ENCODE measurements around the gene SCART1. TPM values are rescaled to one million over a fixed set of nuclear protein-coding genes. Genes with fewer than 3 reads are reported as not detected.

Gene SCART1
- total and polyA plus RNA-seq, 11 donors = 0.08 to 1.3 (median 0.34) TPM

- ATAC-seq (no peak), DNase-seq (no peak)
- intact Hi-C loops (cut with DNase I) = no loop called here
- TF ChIP-seq CTCF (IDR thresholded peaks at IDR 0.05) (no peak), POLR2A (IDR thresholded peaks at IDR 0.05) (no peak)
- WGBS, 4 donors = 78 to 84% (median 80%) methylated on average over 2 to 5 of the region's 5 CpGs
- Histone ChIP-seq H3K4me3 (no peak overlapping the region), H3K36me3 (no peaks in the 10 kb centered on the region), H3K27ac (no peak overlapping the region), H3K27me3 (no peaks in the 10 kb centered on the region), H3K4me1 (no peaks in the 10 kb centered on the region), H3K9me3 (no peaks in the 10 kb centered on the region)
Observed at GRCh38 chr10:133475425-133475734, 21.6 kb downstream of the SCART1 start.

DNA sequence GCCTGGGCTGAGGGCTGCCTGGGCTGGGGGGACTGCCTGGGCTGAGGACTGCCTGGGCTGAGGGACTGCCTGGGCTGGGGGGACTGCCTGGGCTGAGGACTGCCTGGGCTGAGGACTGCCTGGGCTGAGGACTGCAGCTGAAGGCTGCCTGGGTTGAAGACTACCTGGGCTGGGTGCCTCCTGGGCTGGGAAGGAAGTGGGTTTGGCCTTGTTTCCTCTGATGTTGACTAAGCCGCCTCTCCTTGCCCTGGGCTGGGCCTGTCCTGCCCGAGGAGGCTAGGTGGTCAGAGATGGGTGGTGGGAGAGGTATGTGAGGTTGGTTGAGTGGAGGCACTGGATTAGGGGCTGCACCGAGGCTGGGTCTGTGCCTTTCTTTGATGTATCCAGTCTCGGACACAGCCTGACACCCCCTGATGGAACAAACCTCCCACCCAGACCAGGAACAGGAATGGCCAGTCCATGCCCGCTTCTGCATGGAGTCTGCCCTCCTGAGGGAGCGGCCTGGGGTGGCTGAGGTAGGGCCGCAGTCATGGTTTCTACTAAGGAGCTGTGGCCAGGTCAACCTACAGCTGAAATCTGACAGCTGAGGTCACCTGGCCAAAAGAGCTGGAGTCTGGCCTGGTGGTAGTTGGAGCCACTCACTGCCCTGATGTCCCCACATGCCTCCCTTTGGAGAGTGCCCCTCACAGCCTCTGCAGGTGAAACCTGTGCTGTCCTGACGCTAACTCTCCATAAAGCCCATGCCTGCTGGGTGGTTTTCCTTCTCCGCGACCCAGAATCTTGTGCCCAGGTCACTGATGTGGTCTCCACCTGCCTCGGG lies 22.3 kb downstream of the SCART1 start:
- Histone ChIP-seq H3K4me1 (no peaks in the 10 kb centered on the region), H3K4me3 (no peak overlapping the region), H3K9me3 (no peaks in the 10 kb centered on the region), H3K36me3 (no peaks in the 10 kb centered on the region), H3K27me3 (no peaks in the 10 kb centered on the region), H3K27ac (no peak overlapping the region)
- ATAC-seq (peak in 1 of 4 donors; percentile 39), DNase-seq (no peak)
- intact Hi-C loops (cut with DNase I) = no loop called here
- TF ChIP-seq CTCF (IDR thresholded peaks at IDR 0.05) = no peak
- TF ChIP-seq POLR2A (IDR thresholded peaks at IDR 0.05) = no peak
- WGBS, 4 donors = 76 to 86% (median 80%) methylated on average over 5 to 11 of the region's 11 CpGs

GRCh38 chr10:133476641-133476990 lies 22.9 kb downstream of the SCART1 start:
- TF ChIP-seq POLR2A (IDR thresholded peaks at IDR 0.05) (no peak), CTCF (IDR thresholded peaks at IDR 0.05) (no peak)
- Histone ChIP-seq H3K27me3 (no peaks in the 10 kb centered on the region), H3K9me3 (no peaks in the 10 kb centered on the region), H3K36me3 (no peaks in the 10 kb centered on the region), H3K4me1 (no peaks in the 10 kb centered on the region), H3K27ac (no peak overlapping the region), H3K4me3 (no peak overlapping the region)
- DNase-seq (no peak), ATAC-seq (no peak)
- 80 to 83% (median 82%) methylated on average over 9 of the region's 9 CpGs for WGBS, 4 donors
- intact Hi-C loops (cut with DNase I) = no loop called here

DNA sequence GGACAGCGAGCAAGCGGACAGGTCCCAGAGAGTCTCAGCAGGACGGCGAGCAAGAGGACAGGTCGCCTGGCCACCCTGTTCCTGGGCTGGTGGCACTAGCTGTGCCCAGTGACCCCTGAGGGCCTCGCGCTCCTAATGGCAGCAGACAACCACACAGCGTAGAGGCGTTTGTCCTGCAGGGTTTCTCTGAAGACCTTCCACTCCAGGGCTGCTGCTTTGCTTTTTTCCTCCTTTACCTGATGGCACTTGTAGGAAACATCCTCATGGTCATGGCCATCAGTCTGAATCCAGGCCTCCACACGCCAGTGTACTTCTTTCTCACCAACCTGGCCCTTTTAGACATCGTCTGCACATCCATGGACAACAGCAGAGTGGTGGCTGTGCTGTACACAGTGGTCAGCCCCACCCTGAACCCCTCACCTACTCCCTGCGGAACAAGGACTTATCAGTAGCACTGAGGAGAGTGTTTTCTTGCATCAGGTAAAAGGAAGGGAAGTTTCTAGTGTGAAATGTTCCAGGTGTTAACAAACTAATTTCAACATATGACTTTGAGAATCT lies 27.4 kb downstream of the SCART1 start:
- no peaks in the 10 kb centered on the region for H3K27me3 ChIP-seq
- intact Hi-C loops (cut with DNase I) = no loop called here
- no peak for DNase-seq
- no peak overlapping the region for H3K27ac ChIP-seq
- H3K4me3 ChIP-seq = no peak overlapping the region
- H3K9me3 ChIP-seq = peaks cover 0 to 42% (median 16%) of the 10 kb centered on the region in 12 donors
- ATAC-seq = no peak
- 79 to 83% (median 82%) methylated on average over 8 to 12 of the region's 12 CpGs for WGBS, 4 donors
- H3K4me1 ChIP-seq = no peaks in the 10 kb centered on the region
- TF ChIP-seq CTCF (IDR thresholded peaks at IDR 0.05) (no peak), POLR2A (IDR thresholded peaks at IDR 0.05) (no peak)
- H3K36me3 ChIP-seq = no peaks in the 10 kb centered on the region

All from heart left ventricle (tissue), 16 donors.